Inferior parietal cortex (tissue), 1 donor: Measurements from ENCODE around the gene SDK1.
"Not testable (repeated sequence)": the region's sequence is repeated elsewhere in the genome, so short reads cannot be mapped to it uniquely, and the experiment has no call there.

Experiments used
- DNase-seq: peaks from one replicate; pipeline ENCODE4 v3.0.0-alpha.2; 2016; ENCODE audit errors: extremely low spot score

Gene SDK1

GRCh38 chr7:4202954-4203353 lies 901.9 kb downstream of the SDK1 start:
- no peak for DNase-seq

- no peak for DNase-seq
These were observed 902.8 kb downstream of the SDK1 start for GRCh38 chr7:4203626-4204512.

GRCh38 chr7:4204513-4205165 lies 903.6 kb downstream of the SDK1 start:
- no peak for DNase-seq

GRCh38 chr7:4205828-4206227 lies 904.8 kb downstream of the SDK1 start:
- no peak for DNase-seq

GRCh38 chr7:4207011-4207410 lies 906.0 kb downstream of the SDK1 start:
- no peak for DNase-seq

GRCh38 chr7:4208086-4208485 lies 907.0 kb downstream of the SDK1 start:
- DNase-seq: no peak

GRCh38 chr7:4208586-4208985 lies 907.5 kb downstream of the SDK1 start:
- no peak for DNase-seq

GRCh38 chr7:4209126-4209525 lies 908.1 kb downstream of the SDK1 start:
- no peak for DNase-seq

GRCh38 chr7:4209966-4210365 lies 908.9 kb downstream of the SDK1 start:
- DNase-seq: no peak

GRCh38 chr7:4210821-4211220 lies 909.8 kb downstream of the SDK1 start:
- no peak for DNase-seq

GRCh38 chr7:4211261-4211660 lies 910.2 kb downstream of the SDK1 start:
- DNase-seq: no peak

- DNase-seq: no peak
These were observed 911.3 kb downstream of the SDK1 start for GRCh38 chr7:4212376-4212775.

- DNase-seq: no peak
These were observed 913.5 kb downstream of the SDK1 start for GRCh38 chr7:4214291-4215155.

GRCh38 chr7:4215176-4215720 lies 914.2 kb downstream of the SDK1 start:
- DNase-seq: no peak

GRCh38 chr7:4216016-4216415 lies 915.0 kb downstream of the SDK1 start:
- no peak for DNase-seq

GRCh38 chr7:4217126-4217660 lies 916.1 kb downstream of the SDK1 start:
- not testable (repeated sequence) for DNase-seq

GRCh38 chr7:4218481-4218880 lies 917.4 kb downstream of the SDK1 start:
- DNase-seq: no peak

GRCh38 chr7:4220011-4220410 lies 919.0 kb downstream of the SDK1 start:
- no peak for DNase-seq

- no peak for DNase-seq
These were observed 920.0 kb downstream of the SDK1 start for GRCh38 chr7:4221043-4221442.

GRCh38 chr7:4222676-4223075 lies 921.6 kb downstream of the SDK1 start:
- no peak for DNase-seq

- no peak for DNase-seq
These were observed 924.3 kb downstream of the SDK1 start for GRCh38 chr7:4225361-4225771.
